Measurements from ENCODE around the gene VEZF1. TPM values are rescaled to one million over a fixed set of nuclear protein-coding genes. Genes with fewer than 3 reads are reported as not detected.
A peak's percentile ranks its signal among the peaks of the same experiment; 100 is the strongest.

VEZF1 gene
- total and polyA plus RNA-seq, 12 donors, result 17.5 to 81.2 (median 60.7) TPM

DNA sequence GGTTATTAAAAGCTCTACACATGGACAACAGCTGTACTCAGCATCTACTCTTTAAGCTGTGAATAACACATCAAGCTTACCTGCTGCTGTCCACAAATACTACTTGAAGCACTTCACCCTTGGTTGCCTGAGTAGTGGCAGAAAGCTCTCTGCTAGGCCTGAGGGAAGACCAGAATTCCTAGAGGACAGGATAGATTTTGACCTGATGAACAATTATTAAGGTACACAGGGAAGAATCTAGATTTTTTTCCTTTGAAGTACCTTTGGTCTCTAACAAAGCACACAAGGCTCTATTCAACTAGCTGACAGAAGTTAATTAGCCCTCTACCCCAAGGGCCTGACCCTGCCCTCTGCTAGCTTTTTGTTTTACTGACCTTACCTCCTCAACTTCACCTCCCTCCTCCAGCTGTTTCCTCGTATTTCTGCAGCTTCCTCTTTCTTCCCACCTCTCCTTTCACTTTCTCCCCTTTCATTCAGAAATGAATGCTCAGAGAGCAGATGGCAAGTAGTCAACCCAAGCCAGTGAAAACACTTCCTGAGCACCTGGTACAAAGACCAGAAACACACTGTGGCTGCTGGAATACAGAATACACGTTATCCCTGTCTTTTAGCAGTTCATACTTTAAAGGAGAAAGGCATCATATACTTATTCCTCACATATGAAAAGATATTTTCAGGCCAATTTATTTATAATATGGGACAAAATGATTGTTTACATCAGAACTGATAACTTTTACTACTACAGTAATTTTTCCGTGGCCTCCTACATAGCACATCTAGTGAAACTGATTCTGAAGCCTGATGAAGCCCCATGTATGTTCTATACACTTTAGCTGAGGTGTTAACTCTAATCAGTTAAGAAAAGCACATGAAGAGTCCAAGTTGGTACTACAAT, 5.7 kb upstream of the VEZF1 start:
- Histone ChIP-seq H3K27me3 (no peaks in the 10 kb centered on the region), H3K4me1 (peaks cover 9 to 65% (median 48%) of the 10 kb centered on the region in 9 donors), H3K27ac (peak overlapping the region in 7 of 10 donors; percentile 13 to 59 (median 42)), H3K4me3 (no peak overlapping the region), H3K36me3 (peaks cover 0 to 26% (median 5%) of the 10 kb centered on the region in 9 donors), H3K9me3 (no peaks in the 10 kb centered on the region)
- WGBS, 2 donors, result 38 to 60% methylated on average over 3 of the region's 3 CpGs
- ATAC-seq, result no peak
- TF ChIP-seq, protein P1, sequence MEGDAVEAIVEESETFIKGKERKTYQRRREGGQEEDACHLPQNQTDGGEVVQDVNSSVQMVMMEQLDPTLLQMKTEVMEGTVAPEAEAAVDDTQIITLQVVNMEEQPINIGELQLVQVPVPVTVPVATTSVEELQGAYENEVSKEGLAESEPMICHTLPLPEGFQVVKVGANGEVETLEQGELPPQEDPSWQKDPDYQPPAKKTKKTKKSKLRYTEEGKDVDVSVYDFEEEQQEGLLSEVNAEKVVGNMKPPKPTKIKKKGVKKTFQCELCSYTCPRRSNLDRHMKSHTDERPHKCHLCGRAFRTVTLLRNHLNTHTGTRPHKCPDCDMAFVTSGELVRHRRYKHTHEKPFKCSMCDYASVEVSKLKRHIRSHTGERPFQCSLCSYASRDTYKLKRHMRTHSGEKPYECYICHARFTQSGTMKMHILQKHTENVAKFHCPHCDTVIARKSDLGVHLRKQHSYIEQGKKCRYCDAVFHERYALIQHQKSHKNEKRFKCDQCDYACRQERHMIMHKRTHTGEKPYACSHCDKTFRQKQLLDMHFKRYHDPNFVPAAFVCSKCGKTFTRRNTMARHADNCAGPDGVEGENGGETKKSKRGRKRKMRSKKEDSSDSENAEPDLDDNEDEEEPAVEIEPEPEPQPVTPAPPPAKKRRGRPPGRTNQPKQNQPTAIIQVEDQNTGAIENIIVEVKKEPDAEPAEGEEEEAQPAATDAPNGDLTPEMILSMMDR (IDR thresholded peaks at IDR 0.05), result no peak
- no peak for DNase-seq
- intact Hi-C loops (cut with DNase I), result loop anchor here in 8 of 10 donors (2.0 to 10.0 kb wide), 7 partner anchors 101 to 879 kb away; no protein-coding TSS in a partner anchor

DNA sequence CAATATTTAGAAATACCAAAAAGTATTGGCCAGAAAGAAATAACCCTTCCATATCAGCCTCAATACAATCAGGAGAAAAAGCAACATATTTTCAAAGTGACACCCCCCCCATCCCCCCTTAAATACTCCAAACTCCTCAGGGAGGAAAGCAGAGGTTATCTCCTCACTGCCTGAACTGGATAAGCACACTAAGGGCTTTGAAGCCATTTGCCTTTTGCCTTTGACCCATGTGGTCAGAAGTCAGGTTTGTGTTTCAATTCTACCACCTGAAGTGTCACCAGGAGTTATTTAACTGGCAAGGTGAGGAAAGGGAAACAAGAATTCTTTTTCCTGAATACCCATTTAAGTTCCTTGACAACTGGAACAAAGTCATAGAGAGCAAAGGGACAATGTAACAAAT, 3.5 kb upstream of the VEZF1 start:
- Histone ChIP-seq H3K9me3 (no peaks in the 10 kb centered on the region), H3K4me1 (peaks cover 11 to 70% (median 50%) of the 10 kb centered on the region in 9 donors), H3K27me3 (no peaks in the 10 kb centered on the region), H3K36me3 (peaks cover 0 to 4% (median 0%) of the 10 kb centered on the region in 9 donors), H3K27ac (peak overlapping the region in 4 of 10 donors; percentile 2 to 99 (median 46)), H3K4me3 (no peak overlapping the region)
- ATAC-seq, result no peak
- no peak for DNase-seq
- intact Hi-C loops (cut with DNase I), result loop anchor here in 4 of 10 donors (5.0 to 10.0 kb wide), 4 partner anchors 119 to 877 kb away; no protein-coding TSS in a partner anchor
- TF ChIP-seq, protein P1 (IDR thresholded peaks at IDR 0.05), result no peak

DNA sequence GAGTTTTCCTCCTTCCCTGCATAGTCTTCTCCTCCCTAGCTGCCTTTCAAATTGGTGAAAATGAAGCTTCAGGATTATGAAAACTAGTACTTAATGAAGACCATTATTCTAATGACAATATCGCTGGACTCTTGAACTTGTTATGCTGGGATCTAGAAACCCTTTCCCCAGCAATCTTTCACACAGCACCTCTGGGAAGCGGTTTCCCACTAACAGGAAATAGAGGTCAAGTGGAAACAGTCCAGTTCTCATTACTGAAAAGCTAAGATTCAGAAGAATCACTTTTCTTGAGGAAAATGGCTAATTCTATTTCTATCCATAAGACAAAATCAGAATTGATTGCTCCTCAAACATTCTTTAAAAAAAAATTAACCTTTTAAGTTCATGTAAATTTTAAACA, 2.0 kb upstream of the VEZF1 start:
- H3K4me1 ChIP-seq, result peaks cover 11 to 80% (median 59%) of the 10 kb centered on the region in 9 donors
- WGBS, 2 donors, result 67 to 79% methylated on average over 2 of the region's 2 CpGs

More for the DNA sequence above, 2.0 kb upstream of the VEZF1 start:
- DNase-seq (no peak), ATAC-seq (no peak)
- Histone ChIP-seq H3K27me3 (no peaks in the 10 kb centered on the region), H3K4me3 (no peak overlapping the region), H3K9me3 (no peaks in the 10 kb centered on the region), H3K27ac (peak overlapping the region in 9 of 10 donors; percentile 95 to 99 (median 98)), H3K36me3 (peaks cover 0 to 3% (median 0%) of the 10 kb centered on the region in 9 donors)
- intact Hi-C loops (cut with DNase I), result loop anchor here in 4 of 10 donors (5.0 to 10.0 kb wide), 4 partner anchors 118 to 875 kb away; no protein-coding TSS in a partner anchor
- TF ChIP-seq, protein P1 (IDR thresholded peaks at IDR 0.05), result no peak
